C1 segment of cervical spinal cord (tissue), 14 donors: ENCODE measurements around the gene MAP1LC3B2.

Experiments used
- DNase-seq, 14 donors: peaks; one replicate each; lab custom pipeline; 2025; lab: John Stamatoyannopoulos, UW

The MAP1LC3B2 gene

DNA sequence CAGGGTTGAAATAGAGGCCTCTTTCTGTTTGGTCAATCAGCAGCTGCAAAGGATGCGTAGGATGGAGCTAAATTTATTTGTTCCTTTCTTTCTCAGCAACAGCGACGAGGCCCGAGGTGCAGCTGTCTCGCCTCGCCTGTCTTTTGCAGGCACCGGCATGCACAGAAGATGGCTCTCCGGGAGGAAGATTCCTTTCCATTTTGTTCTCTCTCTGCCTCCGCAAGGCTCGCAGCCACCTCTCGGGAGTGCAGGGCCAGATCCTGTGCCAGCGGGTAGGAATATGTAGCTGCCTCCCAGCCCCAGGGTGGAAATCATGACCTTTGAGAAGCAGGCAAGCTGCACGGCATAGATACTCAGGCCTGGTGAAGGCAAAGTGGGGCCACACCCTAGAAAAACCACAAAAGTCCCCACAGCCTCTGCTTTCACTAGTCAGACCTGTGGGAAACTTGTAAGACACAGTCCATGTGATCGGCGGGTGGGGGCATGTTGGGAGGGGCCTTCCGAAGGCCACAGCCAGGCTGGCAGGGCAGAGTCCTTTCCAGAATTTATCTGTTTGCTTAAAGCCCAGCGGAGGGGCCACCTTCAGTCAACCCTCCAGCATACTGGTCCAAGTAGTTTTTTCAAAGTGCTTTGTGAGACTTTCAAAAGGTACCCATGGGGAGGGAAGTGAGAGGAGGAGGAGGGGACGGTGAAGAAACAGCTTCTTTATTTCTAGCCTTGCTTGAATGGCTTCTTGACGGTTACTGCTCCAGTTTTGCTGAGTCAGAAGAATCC lies at the start of gene MAP1LC3B2:
MAP1LC3B2 (plus strand) TSS at position 220 of the 774 bp plus-strand sequence. CDS start 16,562 bp downstream, outside the sequence.
- DNase-seq, result peak in 9 of 14 donors; percentile 7 to 83 (median 58)

DNA sequence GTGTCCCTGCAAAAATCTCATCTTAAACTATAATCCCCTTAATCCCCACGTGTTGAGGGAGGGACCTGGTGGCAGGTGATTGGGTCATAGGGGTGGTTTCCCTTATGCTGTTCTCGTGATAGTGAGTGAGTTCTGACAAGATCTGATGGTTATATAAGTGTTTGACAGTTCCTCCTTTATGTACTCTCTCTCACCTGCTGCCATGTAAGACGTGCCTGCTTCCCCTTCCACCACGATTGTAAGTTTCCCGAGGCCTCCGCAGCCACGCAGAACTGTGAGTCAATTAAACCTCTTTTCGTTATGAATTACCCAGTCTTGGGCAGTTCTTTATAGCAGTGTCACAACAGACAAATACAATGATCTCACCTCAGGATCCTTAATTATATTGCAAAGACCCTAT lies 45.2 kb upstream of the MAP1LC3B2 start:
- DNase-seq, result no peak

DNA sequence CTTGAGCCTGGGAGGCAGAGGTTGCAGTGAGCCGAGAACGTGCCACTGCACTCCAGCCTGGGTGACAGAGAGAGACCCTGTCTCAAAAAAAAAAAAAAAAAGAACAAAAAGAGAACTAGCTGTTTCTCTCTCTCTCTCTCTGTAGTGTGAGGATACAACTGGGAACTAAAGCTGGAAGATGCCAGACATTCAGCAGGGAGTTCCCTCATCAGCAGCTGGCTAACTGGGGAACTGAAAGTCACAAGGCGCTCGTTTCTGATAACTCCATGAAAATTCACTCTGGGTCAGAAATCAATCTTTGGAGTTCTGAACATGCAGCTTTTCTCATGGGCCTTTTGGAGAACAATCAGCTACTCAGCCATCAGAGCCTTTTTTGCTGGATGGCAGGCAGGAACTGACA lies 43.5 kb upstream of the MAP1LC3B2 start:
- no peak for DNase-seq

DNA sequence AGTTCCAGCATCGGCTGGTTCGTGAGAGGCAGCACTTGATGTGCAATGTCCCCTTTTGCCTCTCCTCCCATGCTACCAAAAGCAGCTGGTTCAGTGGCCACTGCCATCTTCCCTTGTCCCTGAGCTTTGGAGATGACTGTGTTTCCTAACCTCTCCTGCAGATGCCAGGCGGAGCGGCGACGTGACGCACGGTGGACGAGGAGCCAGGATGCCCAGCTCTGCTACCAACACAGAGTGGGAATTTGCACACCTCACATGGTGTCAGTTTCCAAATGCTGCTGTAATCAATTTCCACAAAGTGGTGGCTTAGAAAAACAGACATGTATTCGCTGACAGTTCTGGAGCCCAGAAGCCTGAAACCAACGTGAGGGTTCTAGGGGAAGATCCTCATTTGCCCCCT lies 42.5 kb upstream of the MAP1LC3B2 start:
- DNase-seq, result no peak

DNA sequence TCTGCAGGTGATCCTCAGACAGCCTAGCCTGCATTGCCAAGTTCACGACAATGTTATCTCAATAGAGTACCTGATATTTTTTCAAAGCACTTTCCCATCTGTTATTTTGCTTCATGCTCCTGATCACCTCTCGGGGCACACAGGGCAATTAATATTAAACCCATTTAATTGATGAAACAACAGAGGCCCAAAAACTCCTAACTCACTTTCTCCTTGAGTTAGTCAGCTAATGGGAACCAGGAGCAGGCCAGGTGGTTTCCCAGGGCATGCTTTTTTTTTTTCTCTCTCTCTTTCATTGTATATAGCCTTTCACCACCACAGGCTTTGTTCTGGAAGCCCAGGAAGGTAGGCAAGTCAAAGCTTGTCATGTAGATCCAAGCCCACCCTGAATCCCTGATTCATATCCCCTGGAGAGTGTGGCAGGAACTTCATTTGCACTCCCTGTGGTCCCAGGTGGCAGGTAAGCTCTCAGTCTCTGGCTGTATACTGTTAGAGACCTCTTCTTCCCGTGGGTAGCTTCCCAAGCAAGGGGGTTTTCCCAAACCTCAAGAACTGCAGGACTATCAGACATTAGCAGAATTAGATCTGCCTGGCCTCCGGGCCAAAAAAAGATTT lies 41.6 kb upstream of the MAP1LC3B2 start:
- DNase-seq, result no peak

DNA sequence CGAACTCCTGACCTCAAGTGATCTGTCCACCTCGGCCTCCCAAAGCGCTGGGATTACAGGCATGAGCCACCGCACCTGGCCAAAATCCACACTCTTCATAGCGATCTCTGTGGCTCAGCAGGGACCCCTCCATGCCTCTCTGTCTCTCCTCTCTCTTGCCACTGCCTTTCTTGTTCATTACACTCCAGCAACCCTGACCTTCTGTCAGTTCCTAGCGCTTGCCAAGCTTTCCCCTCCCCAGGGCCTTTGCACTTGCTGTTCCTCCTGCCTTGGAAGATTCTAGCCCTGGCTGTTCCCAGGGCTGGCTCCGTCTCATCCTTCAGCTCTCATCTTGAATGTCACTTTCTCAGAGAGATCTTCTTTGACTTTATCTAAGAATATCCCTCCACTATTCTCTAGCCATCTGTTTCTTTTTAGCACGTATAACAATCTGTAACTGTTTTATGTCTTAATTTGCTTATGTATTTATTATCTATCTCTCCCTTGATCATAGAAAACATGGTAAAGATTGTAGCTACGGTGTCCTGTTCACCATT lies 38.9 kb upstream of the MAP1LC3B2 start:
- no peak for DNase-seq

DNA sequence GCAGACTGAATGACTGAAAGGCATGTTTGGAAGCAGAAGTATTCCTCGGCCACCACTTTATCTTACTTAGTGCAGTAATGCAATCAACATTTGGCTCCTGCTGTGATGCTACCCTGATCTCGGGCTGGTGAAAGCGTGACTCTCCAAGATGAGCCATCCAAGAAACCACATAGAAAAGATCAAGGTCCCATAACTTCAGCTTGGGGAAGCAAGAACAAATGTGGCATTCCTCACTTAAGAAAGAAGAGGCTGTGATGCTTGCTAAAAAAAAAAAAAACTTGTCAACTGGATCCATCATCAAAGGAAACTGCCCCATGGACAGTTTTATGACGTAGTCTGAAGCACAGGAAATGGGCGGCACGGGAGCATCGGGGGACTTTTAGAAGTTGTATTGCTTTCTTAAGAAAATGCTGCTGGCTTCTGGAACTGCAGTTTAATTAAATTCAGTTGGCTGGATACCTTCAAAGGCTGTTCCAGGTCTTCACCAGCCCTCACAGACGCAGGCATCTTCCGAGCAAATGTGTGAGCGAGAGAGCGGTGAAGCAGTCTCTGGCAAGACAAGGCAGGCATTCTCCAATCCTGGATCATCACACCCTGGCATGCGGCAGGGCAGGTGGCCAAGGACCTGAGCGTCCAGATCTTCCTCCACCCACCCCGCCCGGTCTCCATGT lies 38.2 kb upstream of the MAP1LC3B2 start:
- peak in 5 of 14 donors; percentile 7 to 89 (median 31) for DNase-seq

DNA sequence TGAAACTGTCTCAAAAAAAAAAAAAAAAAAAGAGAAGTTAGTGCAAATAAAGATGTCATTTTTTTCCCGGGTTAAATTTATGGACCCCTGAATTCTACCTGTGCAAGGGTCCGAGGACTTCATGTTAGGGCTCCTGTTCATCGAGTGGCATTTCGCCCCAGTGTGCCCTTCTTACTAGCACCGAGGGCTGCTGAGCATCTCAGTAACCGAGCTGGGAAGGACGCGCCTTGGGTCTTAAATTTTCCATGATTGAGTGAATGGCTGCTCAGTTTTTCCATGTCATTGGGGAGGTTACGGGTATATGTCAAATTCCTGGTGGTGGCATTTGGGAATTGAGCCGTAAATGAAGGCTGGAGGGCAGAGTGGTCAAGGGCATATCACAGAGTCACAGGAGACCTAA lies 34.9 kb upstream of the MAP1LC3B2 start:
- no peak for DNase-seq

DNA sequence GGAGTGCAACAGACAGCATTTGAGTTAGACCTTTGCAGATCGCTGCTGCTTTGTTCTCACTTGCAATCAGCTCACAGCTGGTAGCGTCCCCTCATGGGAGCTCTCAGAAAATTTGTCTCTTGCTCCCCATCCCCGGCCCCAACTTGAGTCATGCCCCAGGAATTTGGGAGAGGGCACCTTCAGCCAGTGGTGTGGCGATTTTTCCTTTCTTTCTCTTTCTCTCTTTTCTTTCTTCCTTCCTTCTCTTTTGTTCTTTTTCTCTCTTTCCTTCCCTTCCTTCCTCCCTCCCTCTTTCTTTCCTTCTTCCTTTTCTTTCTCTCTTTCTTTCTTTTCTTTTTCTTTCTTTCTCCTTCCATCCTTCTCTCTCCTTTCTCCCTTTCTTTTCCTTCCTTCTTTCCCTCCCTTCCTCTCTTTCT lies 34.2 kb upstream of the MAP1LC3B2 start:
- DNase-seq, result no peak

DNA sequence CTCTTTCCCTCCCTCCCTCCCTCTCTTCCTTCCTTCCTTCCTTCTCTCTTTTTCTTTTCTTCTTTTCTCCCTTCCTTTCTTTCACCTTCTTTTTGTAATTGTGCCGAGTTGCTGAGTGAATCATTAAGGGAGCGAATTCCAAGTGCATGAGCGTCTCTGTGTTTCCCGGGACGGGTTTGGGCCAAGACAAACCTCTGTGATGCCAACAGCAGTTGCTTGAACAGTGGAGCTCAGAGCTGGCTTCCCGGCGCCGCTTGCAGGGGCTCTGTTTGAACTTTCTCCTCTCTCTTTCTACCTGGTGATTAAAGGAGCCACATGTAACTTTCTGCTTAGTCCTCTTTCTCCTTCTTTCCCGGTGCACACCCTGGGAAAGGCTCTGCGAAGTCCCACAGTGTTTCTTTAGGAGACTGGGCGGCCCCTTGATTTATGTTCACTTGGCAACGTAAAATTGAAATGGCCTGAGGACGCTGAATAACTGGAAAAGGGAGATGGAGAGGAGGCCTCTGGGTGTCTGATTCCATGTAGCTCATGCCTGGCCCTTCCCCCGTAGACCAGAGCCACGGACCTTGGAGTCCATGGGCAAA lies 33.7 kb upstream of the MAP1LC3B2 start:
- peak in 6 of 14 donors; percentile 3 to 68 (median 12) for DNase-seq

DNA sequence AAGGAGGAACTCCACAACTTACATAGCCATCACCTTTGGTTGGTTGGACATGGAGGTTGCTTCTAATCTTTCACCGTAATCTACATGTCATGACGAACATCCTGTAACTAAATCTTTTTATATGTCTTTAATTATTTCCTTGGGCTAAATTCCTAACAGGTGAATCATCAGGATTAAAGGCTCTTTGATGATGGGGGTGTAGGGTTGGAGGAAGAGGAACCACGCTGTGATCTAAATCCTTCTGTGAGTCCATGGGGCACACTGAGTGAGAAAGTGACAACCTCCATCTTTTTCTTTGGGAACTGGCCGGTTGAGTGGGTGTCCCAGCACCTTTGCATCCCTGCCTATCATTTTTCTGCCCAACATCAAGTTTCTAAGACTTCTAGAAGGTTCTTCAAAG lies 31.1 kb upstream of the MAP1LC3B2 start:
- DNase-seq, result no peak

DNA sequence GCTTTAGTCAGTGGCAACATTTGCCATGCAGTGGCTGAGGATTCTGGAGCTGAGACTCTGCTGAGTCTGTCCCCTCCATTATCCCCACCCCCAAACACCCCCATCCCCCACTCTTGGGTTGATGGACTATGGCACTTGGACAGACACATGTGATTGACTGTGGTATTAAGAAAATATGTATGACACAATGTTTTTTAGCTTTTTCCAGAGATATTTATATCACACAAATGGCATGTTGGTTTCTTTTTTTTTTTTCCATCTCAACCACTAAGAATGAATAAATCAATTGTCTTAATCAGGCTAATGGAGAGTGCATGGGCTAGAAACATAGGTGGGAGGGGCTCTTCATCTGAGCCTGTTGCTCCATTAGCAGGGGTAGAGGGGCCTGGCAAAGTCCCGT lies 30.7 kb upstream of the MAP1LC3B2 start:
- no peak for DNase-seq

DNA sequence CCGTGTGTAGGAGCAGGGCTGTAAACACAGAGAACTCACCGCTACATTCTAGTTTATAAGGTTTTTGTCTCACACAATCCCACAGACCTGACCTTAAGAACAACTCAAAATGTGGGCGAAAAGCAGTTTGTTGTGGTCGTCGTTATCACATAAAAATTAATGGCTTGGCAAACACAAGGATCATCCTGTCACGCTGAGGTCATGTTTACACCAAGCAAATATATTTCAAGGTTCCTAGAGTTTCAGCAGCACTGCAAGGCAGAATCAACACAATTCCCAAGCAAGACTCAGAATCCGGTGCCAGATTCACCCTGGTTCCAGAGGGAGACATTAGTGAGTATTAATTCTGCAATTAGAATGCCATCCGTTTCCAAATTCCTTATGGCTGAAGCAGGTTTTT lies 30.1 kb upstream of the MAP1LC3B2 start:
- no peak for DNase-seq

DNA sequence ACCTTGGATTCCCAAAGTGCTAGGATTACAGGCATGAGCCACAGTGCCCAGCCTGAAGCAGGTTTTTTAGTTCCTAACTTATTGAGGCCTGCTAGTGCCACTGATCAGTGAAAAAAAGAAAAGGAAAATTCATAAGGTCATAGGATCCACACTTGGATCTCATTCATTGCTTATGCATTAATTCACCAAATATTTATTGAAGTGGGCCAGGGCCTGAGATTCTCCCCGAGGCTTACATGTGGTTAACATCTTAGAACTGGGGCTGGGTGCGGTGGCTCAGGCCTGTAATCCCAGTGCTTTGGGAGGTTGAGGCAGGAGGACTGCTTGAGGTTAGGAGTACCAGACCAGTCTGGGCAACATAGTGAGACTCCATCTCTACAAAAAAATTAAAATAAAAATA lies 29.5 kb upstream of the MAP1LC3B2 start:
- DNase-seq, result no peak

DNA sequence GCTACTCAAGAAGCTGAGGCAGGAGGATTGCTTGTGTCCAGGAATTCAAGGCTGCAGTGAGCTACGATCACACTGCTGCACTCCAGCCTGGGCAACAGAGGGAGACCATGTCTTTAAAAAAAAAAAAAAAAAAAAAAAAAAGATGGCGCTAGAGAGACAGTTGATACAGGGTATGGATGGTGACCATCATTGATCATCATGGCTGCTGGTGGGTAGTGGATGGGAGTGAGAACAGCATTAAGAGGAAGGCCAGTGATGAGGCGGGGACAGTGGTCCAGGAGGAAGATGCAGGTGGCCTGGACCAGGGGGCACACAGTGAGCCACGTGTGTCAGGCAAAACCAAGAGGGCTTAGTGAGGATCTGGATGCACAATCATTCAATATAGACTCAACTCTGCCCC lies 26.8 kb upstream of the MAP1LC3B2 start:
- no peak for DNase-seq

DNA sequence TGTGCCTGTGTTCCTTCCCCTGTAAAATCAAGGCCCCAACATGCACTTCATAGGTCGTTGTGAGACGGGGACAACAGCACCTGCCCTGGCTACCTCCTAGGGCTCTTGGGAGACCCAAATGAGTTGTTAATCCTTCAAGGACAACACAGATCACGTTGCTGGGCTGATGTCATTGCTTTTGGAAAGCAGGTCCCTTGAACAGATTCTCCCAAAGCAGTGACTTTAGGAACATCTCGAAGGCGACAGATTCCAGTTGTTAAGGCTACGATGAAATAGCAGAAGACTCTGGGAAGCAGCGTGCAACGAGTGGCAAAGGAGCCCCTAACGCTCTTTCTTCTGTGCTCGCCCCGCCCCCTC lies 26.2 kb upstream of the MAP1LC3B2 start:
- DNase-seq, result no peak

DNA sequence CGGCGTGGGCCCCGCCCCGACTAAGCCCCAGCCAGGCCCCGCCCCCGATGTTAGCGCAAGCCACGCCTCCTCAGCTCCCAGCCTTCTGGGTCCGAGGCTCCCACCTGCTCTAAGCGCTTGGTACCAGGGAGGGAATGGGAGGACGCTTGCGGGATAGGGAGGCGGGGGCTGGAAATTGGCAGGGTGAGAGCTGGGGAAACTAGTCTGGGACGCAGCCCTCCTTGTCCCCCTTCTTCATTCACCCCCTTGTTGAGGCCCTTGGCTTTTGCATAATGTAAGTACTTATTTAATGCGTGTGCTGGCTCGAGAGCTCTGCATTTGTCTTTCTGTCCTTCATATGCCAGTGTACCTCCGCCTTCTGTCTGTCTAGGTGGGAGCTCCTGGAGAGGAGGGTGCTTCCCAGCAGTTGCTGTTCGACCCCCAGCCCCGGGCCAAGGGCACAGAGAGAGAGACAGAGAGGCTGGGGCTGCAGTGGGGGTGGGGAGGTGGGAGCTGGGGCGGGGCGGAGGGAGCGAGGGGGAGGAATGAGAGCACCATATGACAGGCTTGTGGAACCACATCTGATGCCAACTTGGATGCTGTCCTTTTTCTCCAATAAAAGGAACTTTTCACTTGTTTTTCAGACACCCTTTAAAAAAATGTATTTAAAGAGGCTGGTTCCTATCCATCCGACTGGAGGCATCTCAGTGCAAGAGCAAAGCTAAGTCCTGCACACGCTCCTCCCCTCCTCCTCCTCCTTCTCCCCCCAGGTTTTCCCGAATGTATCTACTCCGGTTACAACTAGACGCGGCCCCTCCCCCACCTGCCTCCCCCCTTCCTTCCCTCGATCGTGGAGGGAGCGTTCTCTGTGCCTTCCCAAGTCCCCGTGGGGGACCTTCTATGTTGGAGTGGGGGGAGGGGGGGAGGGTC lies 25.6 kb upstream of the MAP1LC3B2 start:
- DNase-seq, result peak in 13 of 14 donors; percentile 15 to 90 (median 68)

DNA sequence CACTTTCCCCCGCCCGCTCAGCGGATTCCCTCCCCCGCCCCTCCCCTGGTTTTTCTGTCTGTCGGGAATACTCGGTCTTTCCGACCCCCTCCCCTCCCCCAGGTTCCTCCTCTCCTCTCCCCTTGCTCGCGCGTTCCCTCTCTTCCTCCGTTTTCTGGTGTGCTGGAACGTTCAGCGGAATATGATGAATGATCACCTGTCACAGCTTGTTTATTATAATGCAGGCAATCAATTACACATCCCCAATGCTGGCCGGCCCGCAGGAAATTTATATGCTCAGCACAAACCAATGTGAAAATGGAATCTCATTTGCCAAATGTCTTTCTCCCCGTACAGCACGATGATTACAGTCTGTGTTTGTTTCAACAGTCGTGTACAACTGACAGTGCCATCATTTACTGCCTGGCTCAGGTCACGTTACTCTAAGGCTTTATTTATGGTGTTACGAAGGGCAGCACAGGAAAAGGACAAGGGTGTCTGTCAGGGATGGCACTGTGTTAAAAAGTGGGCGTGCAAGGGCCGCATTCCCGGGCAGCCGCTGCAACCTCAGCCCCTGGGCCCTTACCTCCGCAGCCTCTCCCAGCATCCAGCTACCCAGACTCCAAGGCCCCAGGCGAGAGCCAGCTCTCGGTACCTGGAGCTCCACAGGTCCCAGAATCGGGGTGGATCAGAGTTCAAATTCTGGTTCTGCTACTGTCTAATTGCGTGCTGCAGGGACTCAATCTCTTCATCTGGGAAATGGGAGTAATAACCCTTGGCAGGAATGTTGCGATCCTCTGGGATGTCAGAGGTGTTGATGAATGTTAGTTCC lies 24.7 kb upstream of the MAP1LC3B2 start:
- peak in 7 of 14 donors; percentile 16 to 75 (median 58) for DNase-seq

DNA sequence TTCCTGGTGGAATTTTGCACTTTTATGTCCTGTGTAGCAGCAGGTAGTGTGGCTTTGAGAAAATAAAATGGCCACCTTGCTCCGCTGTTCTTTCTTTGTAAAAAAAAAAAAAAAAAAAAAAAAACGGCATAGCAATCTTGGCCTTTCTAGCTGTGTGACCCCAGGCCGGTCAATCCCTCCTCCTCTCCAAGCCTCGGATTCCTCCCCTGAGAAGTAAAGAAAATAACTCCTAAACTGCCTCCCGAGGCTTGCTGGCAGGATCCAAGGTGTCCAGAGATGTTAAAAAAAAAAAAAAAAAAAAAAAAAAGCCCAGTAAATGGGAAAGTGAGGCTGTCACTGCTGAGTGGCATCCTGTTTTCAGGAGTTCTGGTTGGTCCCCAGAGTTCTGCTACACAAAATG lies 23.9 kb upstream of the MAP1LC3B2 start:
- no peak for DNase-seq
